OCI-LY1 (cell line): ENCODE measurements around the gene TMEM150C.

Experiments
- H2AFZ ChIP-seq: fragments of 200-600 bp; sonication (generic), shearing (Covaris generic); 2 replicates; pipeline ENCODE4 v1.6.0; 2014; ENCODE audit warnings: antibody characterized with exemption, mild to moderate bottlenecking, low read length
- H3F3A ChIP-seq: fragments of 200-600 bp; sonication (generic), shearing (Covaris generic); 2 replicates; pipeline ENCODE4 v1.6.0; 2014; ENCODE audit warnings: mild to moderate bottlenecking, antibody characterized with exemption, low read length, moderate library complexity; ENCODE audit not compliant: insufficient read depth
- H3K27ac ChIP-seq: fragments of 200-600 bp; sonication (generic); 2 replicates; pipeline ENCODE4 v1.5.1; 2014; ENCODE audit warnings: low read length, mixed run types, mild to moderate bottlenecking, low read depth; ENCODE audit not compliant: poor library complexity, severe bottlenecking
- H3K27me3 ChIP-seq: fragments of 200-600 bp; sonication (generic); 2 replicates; pipeline ENCODE4 v1.6.0; 2014; ENCODE audit warnings: antibody characterized with exemption, mild to moderate bottlenecking, low read length, moderate library complexity; ENCODE audit not compliant: insufficient read depth
- H3K36me3 ChIP-seq: fragments of 200-600 bp; sonication (generic); 2 replicates; pipeline ENCODE4 v1.6.1; 2014; ENCODE audit warnings: mild to moderate bottlenecking, antibody characterized with exemption, low read length, moderate library complexity, mixed read lengths; ENCODE audit not compliant: insufficient read depth
- H3K4me1 ChIP-seq: fragments of 200-600 bp; sonication (generic); 2 replicates; pipeline ENCODE4 v1.5.1; 2014; ENCODE audit warnings: mild to moderate bottlenecking, low read length, moderate library complexity; ENCODE audit not compliant: insufficient read depth, severe bottlenecking
- H3K4me2 ChIP-seq: fragments of 200-600 bp; sonication (generic), shearing (Covaris generic); 2 replicates; pipeline ENCODE4 v1.6.1; 2014; ENCODE audit warnings: low read length
- H3K4me3 ChIP-seq: fragments of 200-600 bp; sonication (generic); 2 replicates; pipeline ENCODE4 v1.5.1; 2014; ENCODE audit warnings: low read length, low read depth, mild to moderate bottlenecking, mixed read lengths; ENCODE audit not compliant: poor library complexity, severe bottlenecking
- H3K79me2 ChIP-seq: fragments of 200-600 bp; shearing (Covaris generic); 2 replicates; pipeline ENCODE4 v1.6.1; 2016; ENCODE audit warnings: mixed run types, low read length, mixed read lengths; ENCODE audit not compliant: insufficient read depth
- H3K9ac ChIP-seq: fragments of 200-600 bp; sonication (generic), shearing (Covaris generic); 2 replicates; pipeline ENCODE4 v1.6.1; 2014; ENCODE audit warnings: mild to moderate bottlenecking, low read length, mixed read lengths
- H3K9me2 ChIP-seq: fragments of 200-600 bp; sonication (generic), shearing (Covaris generic); 2 replicates; pipeline ENCODE4 v1.6.1; 2014; ENCODE audit warnings: low read depth, mild to moderate bottlenecking, low read length, mixed read lengths
- H3K9me3 ChIP-seq: fragments of 200-600 bp; shearing (Covaris generic); 2 replicates; pipeline ENCODE4 v1.6.1; 2014; ENCODE audit warnings: low read length, mixed read lengths
- H4K20me1 ChIP-seq: fragments of 200-600 bp; sonication (generic), shearing (Covaris generic); 2 replicates; pipeline ENCODE4 v1.6.0; 2016; ENCODE audit warnings: mild to moderate bottlenecking, low read length; ENCODE audit not compliant: insufficient read depth
- CTCF ChIP-seq: fragments of 200-600 bp; sonication (generic), shearing (Covaris generic); IDR thresholded peaks from 2 replicates; pipeline ENCODE4 v1.5.1; 2017; ENCODE audit warnings: mild to moderate bottlenecking, antibody characterized with exemption, low read length, moderate library complexity, mixed read lengths
- EZH2 ChIP-seq: fragments of 200-600 bp; sonication (generic), shearing (Covaris generic); IDR thresholded peaks from 2 replicates; pipeline ENCODE4 v1.8.0; 2017; ENCODE audit warnings: borderline replicate concordance, mixed run types, mild to moderate bottlenecking, antibody characterized with exemption, low read length, moderate library complexity, mixed read lengths

The TMEM150C gene

GRCh38 chr4:82496349-82496748 is 65.4 kb downstream of the TMEM150C start:
- TF ChIP-seq EZH2 (no peak), CTCF (no peak)
- no peaks in the 10 kb centered on the region for H3K9me3 ChIP-seq
- H3K36me3 ChIP-seq: no peaks in the 10 kb centered on the region
- H2AFZ ChIP-seq: no peak overlapping the region
- no peaks in the 10 kb centered on the region for H3K79me2 ChIP-seq
- H4K20me1 ChIP-seq: no peaks in the 10 kb centered on the region
- H3K4me3 ChIP-seq: no peak overlapping the region
- H3K4me2 ChIP-seq: no peak overlapping the region
- H3F3A ChIP-seq: no peaks in the 10 kb centered on the region
- H3K4me1 ChIP-seq: no peaks in the 10 kb centered on the region
- no peak overlapping the region for H3K9ac ChIP-seq
- no peaks in the 10 kb centered on the region for H3K9me2 ChIP-seq
- no peak overlapping the region for H3K27ac ChIP-seq
- no peaks in the 10 kb centered on the region for H3K27me3 ChIP-seq

DNA sequence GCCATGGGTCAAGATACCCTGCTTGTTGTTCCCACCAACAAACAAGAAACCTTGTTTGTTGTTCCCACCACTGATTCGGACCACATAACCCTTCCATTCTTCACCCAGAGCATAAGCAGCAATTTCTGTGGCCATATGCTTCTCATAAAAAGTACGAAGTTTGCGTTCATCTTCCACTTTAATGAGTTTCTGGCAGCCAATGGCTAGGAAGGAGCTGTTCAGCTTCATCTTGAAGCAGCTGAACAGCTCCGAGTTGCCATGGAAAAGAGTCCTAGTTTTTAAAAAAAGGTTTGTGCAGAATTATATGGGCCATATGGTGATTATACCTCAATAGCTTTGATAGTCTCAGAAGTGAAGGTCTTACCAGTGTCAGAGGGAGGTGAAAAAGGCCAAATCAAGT is 66.1 kb downstream of the TMEM150C start:
- H4K20me1 ChIP-seq: no peaks in the 10 kb centered on the region
- H2AFZ ChIP-seq: no peak overlapping the region
- no peak overlapping the region for H3K4me2 ChIP-seq
- H3K36me3 ChIP-seq: no peaks in the 10 kb centered on the region
- H3K4me1 ChIP-seq: no peaks in the 10 kb centered on the region
- no peak overlapping the region for H3K9ac ChIP-seq
- no peaks in the 10 kb centered on the region for H3K79me2 ChIP-seq
- H3F3A ChIP-seq: no peaks in the 10 kb centered on the region
- no peak overlapping the region for H3K27ac ChIP-seq
- no peaks in the 10 kb centered on the region for H3K27me3 ChIP-seq
- H3K4me3 ChIP-seq: no peak overlapping the region
- H3K9me3 ChIP-seq: no peaks in the 10 kb centered on the region
- H3K9me2 ChIP-seq: no peaks in the 10 kb centered on the region
- no peak for TF ChIP-seq EZH2

- Histone ChIP-seq H3K36me3 (no peaks in the 10 kb centered on the region), H3K79me2 (no peaks in the 10 kb centered on the region), H3K4me3 (no peak overlapping the region), H3K27me3 (no peaks in the 10 kb centered on the region), H3K4me1 (no peaks in the 10 kb centered on the region), H3F3A (no peaks in the 10 kb centered on the region), H4K20me1 (no peaks in the 10 kb centered on the region), H3K9me2 (no peaks in the 10 kb centered on the region), H3K4me2 (no peak overlapping the region), H3K9me3 (no peaks in the 10 kb centered on the region), H3K27ac (no peak overlapping the region), H3K9ac (no peak overlapping the region), H2AFZ (no peak overlapping the region)
- TF ChIP-seq CTCF (no peak), EZH2 (no peak)
These were observed 67.9 kb downstream of the TMEM150C start for GRCh38 chr4:82493721-82494425.
